GM19193 (cell line): ENCODE measurements around the gene TUBB1.

Source experiments
- POLR2A ChIP-seq: IDR thresholded peaks from 4 replicates; pipeline ENCODE4 v1.6.1; 2011; ENCODE audit not compliant: insufficient read depth, insufficient read length; ENCODE audit errors: extremely low read depth

The TUBB1 gene

GRCh38 chr20:59033616-59034165 lies 14.5 kb downstream of the TUBB1 start:
- no peak for TF ChIP-seq POLR2A

- no peak for TF ChIP-seq POLR2A
These were observed 16.2 kb downstream of the TUBB1 start for GRCh38 chr20:59035381-59035780.

- no peak for TF ChIP-seq POLR2A
These were observed 18.2 kb downstream of the TUBB1 start for GRCh38 chr20:59037386-59037785.

- TF ChIP-seq POLR2A, result no peak
These were observed 20.0 kb downstream of the TUBB1 start for GRCh38 chr20:59039233-59039632.

- TF ChIP-seq POLR2A, result no peak
These were observed 21.4 kb downstream of the TUBB1 start for GRCh38 chr20:59040667-59041066.

GRCh38 chr20:59042151-59042795 lies 23.0 kb downstream of the TUBB1 start, which contains the start of gene PRELID3B:
PRELID3B (minus strand) TSS chr20:59042786; CDS start chr20:59042730, 56 bp downstream.
- peak; percentile 57 for TF ChIP-seq POLR2A

- TF ChIP-seq POLR2A, result peak; percentile 90
These were observed 23.8 kb downstream of the TUBB1 start for GRCh38 chr20:59042796-59043631.

- no peak for TF ChIP-seq POLR2A
These were observed 24.5 kb downstream of the TUBB1 start for GRCh38 chr20:59043698-59044097.

- TF ChIP-seq POLR2A, result no peak
These were observed 25.1 kb downstream of the TUBB1 start for GRCh38 chr20:59044295-59044694.

GRCh38 chr20:59044796-59045195 lies 25.6 kb downstream of the TUBB1 start:
- TF ChIP-seq POLR2A, result no peak

GRCh38 chr20:59046862-59047261 lies 27.6 kb downstream of the TUBB1 start:
- TF ChIP-seq POLR2A, result no peak

- no peak for TF ChIP-seq POLR2A
These were observed 28.9 kb downstream of the TUBB1 start for GRCh38 chr20:59047938-59048680.

- TF ChIP-seq POLR2A, result no peak
These were observed 29.4 kb downstream of the TUBB1 start for GRCh38 chr20:59048681-59049030.

- no peak for TF ChIP-seq POLR2A
These were observed 31.2 kb downstream of the TUBB1 start for GRCh38 chr20:59050437-59050836.

GRCh38 chr20:59051666-59052185 lies 32.5 kb downstream of the TUBB1 start:
- no peak for TF ChIP-seq POLR2A
